Measurements from ENCODE around the gene MPPED2. TPM values are rescaled to one million over a fixed set of nuclear protein-coding genes. Genes with fewer than 3 reads are reported as not detected.

Gene MPPED2
- total RNA-seq, 1 donor from 2014 or later, result 0.42 TPM

- no peaks in the 10 kb centered on the region for H3K36me3 ChIP-seq (ENCODE audit: control insufficient read depth, insufficient read depth, low read length)
- no peak for DNase-seq (ENCODE audit: low read depth)
- peaks cover 2% of the 10 kb centered on the region for H3K27me3 ChIP-seq (ENCODE audit: control insufficient read depth, insufficient read depth, low read length)
- TF ChIP-seq CTCF (IDR thresholded peaks at IDR 0.05; ENCODE audit: insufficient read depth, low read length, poor library complexity, severe bottlenecking), result no peak
- H3K4me3 ChIP-seq (ENCODE audit: low read depth, low read length), result no peak overlapping the region
These were observed 139.0 kb downstream of the MPPED2 start for GRCh38 chr11:30447058-30447640.

GRCh38 chr11:30446520-30446919 is 139.6 kb downstream of the MPPED2 start:
- Histone ChIP-seq H3K36me3 (ENCODE audit: control insufficient read depth, insufficient read depth, low read length) (no peaks in the 10 kb centered on the region), H3K27me3 (ENCODE audit: control insufficient read depth, insufficient read depth, low read length) (peaks cover 2% of the 10 kb centered on the region), H3K4me3 (ENCODE audit: low read depth, low read length) (no peak overlapping the region)
- DNase-seq (ENCODE audit: low read depth), result no peak
- no peak for TF ChIP-seq CTCF (IDR thresholded peaks at IDR 0.05; ENCODE audit: insufficient read depth, low read length, poor library complexity, severe bottlenecking)

GRCh38 chr11:30445056-30445455 is 141.1 kb downstream of the MPPED2 start:
- Histone ChIP-seq H3K36me3 (ENCODE audit: control insufficient read depth, insufficient read depth, low read length) (no peaks in the 10 kb centered on the region), H3K27me3 (ENCODE audit: control insufficient read depth, insufficient read depth, low read length) (peaks cover 2% of the 10 kb centered on the region), H3K4me3 (ENCODE audit: low read depth, low read length) (no peak overlapping the region)
- DNase-seq (ENCODE audit: low read depth), result no peak
- TF ChIP-seq CTCF (IDR thresholded peaks at IDR 0.05; ENCODE audit: insufficient read depth, low read length, poor library complexity, severe bottlenecking), result no peak

GRCh38 chr11:30440510-30440909 is 145.6 kb downstream of the MPPED2 start:
- no peak for TF ChIP-seq CTCF (IDR thresholded peaks at IDR 0.05; ENCODE audit: insufficient read depth, low read length, poor library complexity, severe bottlenecking)
- no peaks in the 10 kb centered on the region for H3K27me3 ChIP-seq (ENCODE audit: control insufficient read depth, insufficient read depth, low read length)
- no peak overlapping the region for H3K4me3 ChIP-seq (ENCODE audit: low read depth, low read length)
- no peaks in the 10 kb centered on the region for H3K36me3 ChIP-seq (ENCODE audit: control insufficient read depth, insufficient read depth, low read length)
- no peak for DNase-seq (ENCODE audit: low read depth)

GRCh38 chr11:30436801-30437200 is 149.4 kb downstream of the MPPED2 start:
- H3K36me3 ChIP-seq (ENCODE audit: control insufficient read depth, insufficient read depth, low read length), result no peaks in the 10 kb centered on the region
- no peak overlapping the region for H3K4me3 ChIP-seq (ENCODE audit: low read depth, low read length)
- no peak for TF ChIP-seq CTCF (IDR thresholded peaks at IDR 0.05; ENCODE audit: insufficient read depth, low read length, poor library complexity, severe bottlenecking)
- H3K27me3 ChIP-seq (ENCODE audit: control insufficient read depth, insufficient read depth, low read length), result no peaks in the 10 kb centered on the region
- no peak for DNase-seq (ENCODE audit: low read depth)

GRCh38 chr11:30435488-30435887 is 150.7 kb downstream of the MPPED2 start:
- no peak for DNase-seq (ENCODE audit: low read depth)
- Histone ChIP-seq H3K27me3 (ENCODE audit: control insufficient read depth, insufficient read depth, low read length) (no peaks in the 10 kb centered on the region), H3K4me3 (ENCODE audit: low read depth, low read length) (no peak overlapping the region), H3K36me3 (ENCODE audit: control insufficient read depth, insufficient read depth, low read length) (no peaks in the 10 kb centered on the region)
- TF ChIP-seq CTCF (IDR thresholded peaks at IDR 0.05; ENCODE audit: insufficient read depth, low read length, poor library complexity, severe bottlenecking), result no peak
